GM12873 (cell line): ENCODE measurements around the gene EML4.

ENCODE experiments used
- CTCF ChIP-seq: IDR thresholded peaks from 2 replicates; pipeline ENCODE4 v1.5.1; 2012; ENCODE audit warnings: low read depth, mild to moderate bottlenecking, moderate library complexity, low read length, control low read depth; ENCODE audit not compliant: insufficient read depth; ENCODE audit errors: missing control alignments

Gene EML4

GRCh38 chr2:42225573-42225972 is 56.4 kb downstream of the EML4 start:
- no peak for TF ChIP-seq CTCF

DNA sequence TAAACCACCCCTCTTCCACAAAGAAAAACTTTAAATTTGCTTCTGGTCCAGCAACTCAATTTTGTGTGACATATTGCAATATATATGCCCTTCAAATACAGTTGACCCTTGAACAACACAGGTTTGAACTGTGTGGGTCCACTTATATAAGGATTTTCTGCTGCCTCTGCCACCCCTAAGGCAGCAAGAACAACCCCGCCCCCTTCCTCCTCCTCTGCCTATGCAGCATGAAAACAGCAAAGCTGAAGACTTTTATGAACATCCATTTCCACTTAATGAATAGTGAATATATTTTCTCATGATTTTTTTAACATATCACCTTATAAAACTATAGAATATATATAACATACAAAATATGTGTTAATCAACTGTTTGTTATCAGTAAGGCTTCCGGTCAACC is 58.3 kb downstream of the EML4 start:
- no peak for TF ChIP-seq CTCF

- no peak for TF ChIP-seq CTCF
Measured at GRCh38 chr2:42228101-42228500, 58.9 kb downstream of the EML4 start.

GRCh38 chr2:42229949-42230348 is 60.8 kb downstream of the EML4 start:
- no peak for TF ChIP-seq CTCF

DNA sequence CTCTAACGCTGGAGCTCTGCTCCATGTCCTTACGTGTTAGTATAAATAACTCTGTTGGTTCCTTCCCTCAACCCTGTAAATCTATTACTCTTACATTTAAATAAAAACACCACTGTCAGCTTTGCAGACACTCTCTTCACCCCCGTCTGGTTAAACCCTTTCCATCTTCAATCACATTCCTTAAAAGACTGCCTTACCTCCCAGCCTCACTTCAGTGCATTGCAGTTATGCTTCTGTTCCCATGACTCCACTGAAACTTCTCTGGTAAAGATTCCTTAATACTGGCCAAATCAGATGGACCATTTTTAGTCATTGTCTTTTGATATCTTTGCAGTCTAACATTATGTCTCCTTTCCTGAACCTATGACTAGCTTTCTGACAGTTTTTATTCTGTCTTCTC is 61.7 kb downstream of the EML4 start:
- TF ChIP-seq CTCF, result no peak

DNA sequence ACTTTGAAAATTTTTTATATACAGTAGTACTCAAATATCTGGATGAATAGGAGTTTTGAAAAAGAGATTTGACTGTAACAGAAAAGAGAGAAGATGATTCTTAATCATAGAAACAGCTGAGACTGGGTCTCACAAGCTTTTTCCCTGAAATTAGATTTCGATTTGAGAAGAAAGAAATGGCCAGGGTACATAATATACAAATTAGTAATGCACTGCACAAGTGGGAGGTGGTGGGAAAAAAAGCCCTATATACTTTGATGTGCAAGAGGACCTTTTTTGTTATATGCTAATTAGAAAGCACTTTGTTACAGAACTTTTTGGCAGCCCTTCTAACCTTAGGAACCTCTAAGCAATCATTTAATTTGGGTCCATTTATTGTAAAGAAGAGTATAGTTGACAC is 62.9 kb downstream of the EML4 start:
- no peak for TF ChIP-seq CTCF

DNA sequence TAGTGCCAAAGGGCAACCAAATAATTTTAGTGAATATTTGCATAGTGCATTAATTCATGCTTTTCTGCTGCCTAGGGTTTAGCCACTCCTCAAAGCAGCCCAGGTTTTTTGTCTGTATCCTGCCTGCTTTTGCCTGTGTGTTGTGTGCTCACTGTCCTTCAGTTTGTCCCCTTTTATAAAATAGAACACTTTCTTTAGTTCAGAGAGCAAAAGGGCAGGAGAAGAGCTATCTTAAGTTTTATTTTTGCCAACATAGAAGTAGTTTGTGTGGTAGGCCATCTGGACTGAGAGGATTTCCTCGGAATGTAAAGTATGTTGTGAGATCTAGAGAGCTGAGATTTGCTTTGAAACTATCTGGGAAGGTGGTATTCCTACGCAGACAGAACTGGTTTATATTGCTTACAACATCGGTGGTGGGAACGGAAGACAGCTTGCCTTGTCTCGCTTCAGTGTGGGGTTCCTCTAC is 64.9 kb downstream of the EML4 start:
- no peak for TF ChIP-seq CTCF
